ENCODE measurements around the gene TFCP2.

TFCP2 gene

DNA sequence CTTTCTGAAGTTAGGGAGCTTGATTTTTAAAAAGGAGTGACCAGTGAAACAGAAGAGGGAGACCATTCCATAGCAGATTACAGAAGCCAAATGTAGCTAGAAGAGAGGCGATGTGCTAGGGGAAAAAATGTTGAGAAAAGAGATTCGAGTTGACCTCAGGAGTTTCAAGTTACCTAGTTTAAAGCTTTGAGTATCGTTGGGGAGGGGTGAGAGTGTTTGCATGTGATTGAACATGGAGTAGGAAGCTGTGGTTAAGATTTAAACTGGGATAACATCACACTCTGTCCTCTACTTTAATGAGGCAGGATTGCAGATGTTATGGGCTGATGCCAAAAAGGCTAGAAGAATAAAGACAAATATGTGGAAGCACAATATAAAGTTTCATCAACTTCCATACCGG is 121.1 kb downstream of the TFCP2 start:
- H3K27ac ChIP-seq: no peak overlapping the region
- peaks cover 25% of the 10 kb centered on the region for H3K36me3 ChIP-seq (replicated peaks)
- DNase-seq: no peak
- TF ChIP-seq, protein P1, sequence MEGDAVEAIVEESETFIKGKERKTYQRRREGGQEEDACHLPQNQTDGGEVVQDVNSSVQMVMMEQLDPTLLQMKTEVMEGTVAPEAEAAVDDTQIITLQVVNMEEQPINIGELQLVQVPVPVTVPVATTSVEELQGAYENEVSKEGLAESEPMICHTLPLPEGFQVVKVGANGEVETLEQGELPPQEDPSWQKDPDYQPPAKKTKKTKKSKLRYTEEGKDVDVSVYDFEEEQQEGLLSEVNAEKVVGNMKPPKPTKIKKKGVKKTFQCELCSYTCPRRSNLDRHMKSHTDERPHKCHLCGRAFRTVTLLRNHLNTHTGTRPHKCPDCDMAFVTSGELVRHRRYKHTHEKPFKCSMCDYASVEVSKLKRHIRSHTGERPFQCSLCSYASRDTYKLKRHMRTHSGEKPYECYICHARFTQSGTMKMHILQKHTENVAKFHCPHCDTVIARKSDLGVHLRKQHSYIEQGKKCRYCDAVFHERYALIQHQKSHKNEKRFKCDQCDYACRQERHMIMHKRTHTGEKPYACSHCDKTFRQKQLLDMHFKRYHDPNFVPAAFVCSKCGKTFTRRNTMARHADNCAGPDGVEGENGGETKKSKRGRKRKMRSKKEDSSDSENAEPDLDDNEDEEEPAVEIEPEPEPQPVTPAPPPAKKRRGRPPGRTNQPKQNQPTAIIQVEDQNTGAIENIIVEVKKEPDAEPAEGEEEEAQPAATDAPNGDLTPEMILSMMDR (IDR thresholded peaks at IDR 0.05; ENCODE audit: low read depth, low read length, missing control alignments): no peak
- H3K27me3 ChIP-seq (replicated peaks): no peaks in the 10 kb centered on the region
- in situ Hi-C loops (cut with HindIII; ENCODE audit: low pct_ligation_motif_present, low sequenced_read_pairs): no loop called here
- H3K4me3 ChIP-seq (ENCODE audit: low read depth, low read length): no peak overlapping the region

DNA sequence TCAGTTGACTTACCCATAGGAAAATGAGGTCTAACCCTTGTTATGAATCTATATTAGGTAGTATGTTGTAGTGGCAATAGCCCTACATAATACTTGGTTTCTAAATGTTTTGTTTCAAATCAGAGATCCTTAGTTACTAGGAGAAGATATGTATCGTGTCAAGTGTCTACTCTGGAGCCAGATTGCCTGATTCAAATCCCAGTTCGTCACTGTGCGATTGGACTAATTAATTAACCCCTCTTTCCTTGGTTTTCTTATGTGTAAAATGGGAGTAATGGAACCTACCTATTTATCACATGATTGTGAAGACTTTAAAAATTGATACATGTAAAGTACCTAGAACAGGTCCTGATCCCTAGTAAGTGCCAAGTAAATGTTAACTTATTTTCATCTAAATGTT is 123.4 kb downstream of the TFCP2 start:
- peaks cover 14% of the 10 kb centered on the region for H3K36me3 ChIP-seq (replicated peaks)
- in situ Hi-C loops (cut with HindIII; ENCODE audit: low pct_ligation_motif_present, low sequenced_read_pairs): no loop called here
- no peak overlapping the region for H3K27ac ChIP-seq
- TF ChIP-seq, protein P1 (IDR thresholded peaks at IDR 0.05; ENCODE audit: low read depth, low read length, missing control alignments): no peak
- H3K4me3 ChIP-seq (ENCODE audit: low read depth, low read length): peak overlapping the region; percentile 91
- H3K27me3 ChIP-seq (replicated peaks): no peaks in the 10 kb centered on the region
- DNase-seq: no peak

DNA sequence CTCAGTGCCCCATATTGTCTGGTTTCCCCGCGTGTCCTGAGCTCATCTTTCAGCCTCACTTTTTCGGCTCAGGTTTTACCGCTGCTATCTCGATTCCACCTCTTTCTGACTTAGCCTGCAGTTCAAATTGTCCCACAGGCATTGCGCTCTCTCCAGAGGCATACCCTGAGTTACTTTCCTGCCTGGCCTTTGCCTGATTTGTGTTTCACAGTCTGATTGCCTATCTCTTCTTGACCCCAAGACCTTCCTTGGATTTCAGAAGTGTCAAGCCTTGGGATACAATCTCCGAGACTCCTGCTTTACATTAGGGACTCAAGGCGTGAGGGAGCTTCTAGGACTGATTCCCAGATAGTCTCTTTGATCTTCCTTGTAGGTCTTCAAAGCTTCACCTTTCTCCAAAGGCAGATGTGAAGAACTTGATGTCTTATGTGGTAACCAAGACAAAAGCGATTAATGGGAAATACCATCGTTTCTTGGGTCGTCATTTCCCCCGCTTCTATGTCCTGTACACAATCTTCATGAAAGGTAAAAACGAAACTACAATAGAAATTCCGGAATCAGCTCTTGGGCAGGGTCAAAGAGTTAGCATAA is 124.2 kb downstream of the TFCP2 start:
- H3K27ac ChIP-seq: no peak overlapping the region
- peaks cover 9% of the 10 kb centered on the region for H3K36me3 ChIP-seq (replicated peaks)
- TF ChIP-seq, protein P1 (IDR thresholded peaks at IDR 0.05; ENCODE audit: low read depth, low read length, missing control alignments): no peak
- DNase-seq: no peak
- in situ Hi-C loops (cut with HindIII; ENCODE audit: low pct_ligation_motif_present, low sequenced_read_pairs): no loop called here
- peak overlapping the region; percentile 91 for H3K4me3 ChIP-seq (ENCODE audit: low read depth, low read length)
- no peaks in the 10 kb centered on the region for H3K27me3 ChIP-seq (replicated peaks)

DNA sequence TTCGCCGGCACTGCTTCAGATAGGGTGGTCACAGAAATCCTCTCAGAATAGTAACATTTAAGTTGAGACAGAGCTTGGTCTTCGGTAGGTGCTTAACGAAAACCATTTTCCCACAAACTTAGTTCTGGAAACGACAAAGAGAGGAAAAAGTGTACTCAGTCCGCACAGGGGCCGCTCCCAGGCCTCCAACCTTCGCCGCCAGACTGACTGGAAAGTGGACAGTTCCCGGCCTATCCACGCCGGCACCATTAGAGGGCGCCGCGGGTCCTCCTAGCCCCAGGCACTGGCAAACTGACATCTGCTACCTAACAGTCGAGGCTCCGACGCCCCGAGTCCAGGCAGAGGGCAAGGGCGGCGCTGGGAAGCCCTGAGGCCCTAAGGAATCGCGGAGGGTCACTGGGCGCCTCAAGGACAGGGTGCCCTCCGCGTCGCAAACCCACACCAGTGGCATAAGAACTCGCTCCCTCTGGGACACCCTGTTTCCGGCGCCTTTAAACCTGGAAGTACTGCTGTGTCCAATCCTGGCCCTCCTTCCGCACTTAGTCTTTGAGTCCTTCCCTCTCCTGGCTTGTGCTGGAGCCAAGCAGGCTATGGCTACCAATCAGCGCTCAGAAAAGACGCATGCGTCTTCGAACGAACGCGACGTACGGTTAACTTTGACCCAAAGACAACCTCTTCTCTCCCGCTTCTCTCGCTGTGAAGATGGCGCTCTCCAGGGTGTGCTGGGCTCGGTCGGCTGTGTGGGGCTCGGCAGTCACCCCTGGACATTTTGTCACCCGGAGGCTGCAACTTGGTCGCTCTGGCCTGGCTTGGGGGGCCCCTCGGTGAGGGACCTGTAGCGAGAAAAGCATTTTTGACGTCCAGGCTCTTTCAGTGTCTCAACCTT is 125.0 kb downstream of the TFCP2 start, which contains the start of gene LETMD1:
LETMD1 (plus strand) TSS at position 673 of the 886 bp plus-strand sequence; CDS start at position 703, 30 bp downstream.
- DNase-seq: peak; percentile 98
- peaks cover 2% of the 10 kb centered on the region for H3K36me3 ChIP-seq (replicated peaks)
- TF ChIP-seq, protein P1 (IDR thresholded peaks at IDR 0.05; ENCODE audit: low read depth, low read length, missing control alignments): peak; percentile 96
- no peaks in the 10 kb centered on the region for H3K27me3 ChIP-seq (replicated peaks)
- H3K4me3 ChIP-seq (ENCODE audit: low read depth, low read length): peak within 1 kb of the TSS; percentile 91
- peak within 1 kb of the TSS; percentile 57 for H3K27ac ChIP-seq
- in situ Hi-C loops (cut with HindIII; ENCODE audit: low pct_ligation_motif_present, low sequenced_read_pairs): no loop called here
